Stimulated activated CD8-positive, alpha-beta memory T cell treated with anti-CD3 and anti-CD28 coated beads, Interleukin-12 subunit alpha, Interleukin-12 subunit beta, amount 100 ng/mL, for 24 hours (primary cell): ENCODE data around the gene TAF12.
"Not testable (repeated sequence)": the region's sequence is repeated elsewhere in the genome, so short reads cannot be mapped to it uniquely, and the experiment has no call there.

ENCODE experiments used
- DNase-seq: peaks from one replicate; pipeline ENCODE4 v3.0.0-alpha.2; 2020; ENCODE audit errors: extremely low read depth

TAF12 gene

GRCh38 chr1:28582248-28582615 lies 60.6 kb downstream of the TAF12 start:
- DNase-seq, result no peak

GRCh38 chr1:28581531-28582247 lies 61.2 kb downstream of the TAF12 start:
- peak; percentile 86 for DNase-seq

- DNase-seq, result no peak
Measured at GRCh38 chr1:28580722-28581530, 61.9 kb downstream of the TAF12 start.

- DNase-seq, result no peak
Measured at GRCh38 chr1:28579401-28579800, 63.5 kb downstream of the TAF12 start.

- DNase-seq, result no peak
Measured at GRCh38 chr1:28578696-28579218, 64.1 kb downstream of the TAF12 start.

GRCh38 chr1:28577738-28578536 lies 64.9 kb downstream of the TAF12 start:
- no peak for DNase-seq

- no peak for DNase-seq
Measured at GRCh38 chr1:28577052-28577678, 65.7 kb downstream of the TAF12 start.

GRCh38 chr1:28573564-28573963 lies 69.3 kb downstream of the TAF12 start:
- no peak for DNase-seq

- DNase-seq, result not testable (repeated sequence)
Measured at GRCh38 chr1:28572891-28573290, 70.0 kb downstream of the TAF12 start.

GRCh38 chr1:28571911-28572310 lies 71.0 kb downstream of the TAF12 start:
- DNase-seq, result no peak

GRCh38 chr1:28566931-28567330 lies 75.9 kb downstream of the TAF12 start:
- no peak for DNase-seq

- no peak for DNase-seq
Measured at GRCh38 chr1:28565726-28566125, 77.1 kb downstream of the TAF12 start.

GRCh38 chr1:28565040-28565439 lies 77.8 kb downstream of the TAF12 start:
- DNase-seq, result no peak

GRCh38 chr1:28564310-28564709 lies 78.6 kb downstream of the TAF12 start:
- no peak for DNase-seq

- DNase-seq, result no peak
Measured at GRCh38 chr1:28560886-28561285, 82.0 kb downstream of the TAF12 start.
